Activated CD8-positive, alpha-beta memory T cell treated with anti-CD3 and anti-CD28 coated beads, Interleukin-2, amount 50 U/mL, for 24 hours (primary cell): ENCODE data around the gene SF3A2.

Source experiments
- DNase-seq: peaks from one replicate; pipeline ENCODE4 v3.0.0-alpha.2; 2020; ENCODE audit errors: extremely low read depth

SF3A2 gene

DNA sequence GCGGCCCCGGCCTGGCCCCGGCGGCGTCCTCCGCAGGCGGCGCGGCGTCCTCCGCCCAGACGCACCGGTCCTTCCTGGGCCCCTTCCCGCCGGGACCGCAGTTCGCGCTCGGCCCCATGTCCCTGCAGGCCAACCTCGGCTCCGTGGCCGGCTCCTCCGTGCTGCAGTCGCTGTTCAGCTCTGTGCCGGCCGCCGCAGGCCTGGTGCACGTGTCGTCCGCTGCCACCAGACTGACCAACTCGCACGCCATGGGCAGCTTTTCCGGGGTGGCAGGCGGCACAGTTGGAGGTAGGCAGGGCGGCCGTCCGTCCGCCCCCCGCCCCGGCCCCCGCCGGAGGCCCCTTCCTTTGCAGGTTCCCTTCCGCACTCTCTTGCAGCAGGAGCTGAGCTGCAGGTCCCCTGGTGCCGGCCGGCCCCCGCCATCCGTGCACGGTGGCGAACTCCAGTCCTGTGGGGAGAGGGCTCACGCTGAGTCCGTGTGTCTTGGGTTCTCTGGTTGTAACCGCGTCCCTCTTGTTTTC, 9.7 kb upstream of the SF3A2 start:
- no peak for DNase-seq

DNA sequence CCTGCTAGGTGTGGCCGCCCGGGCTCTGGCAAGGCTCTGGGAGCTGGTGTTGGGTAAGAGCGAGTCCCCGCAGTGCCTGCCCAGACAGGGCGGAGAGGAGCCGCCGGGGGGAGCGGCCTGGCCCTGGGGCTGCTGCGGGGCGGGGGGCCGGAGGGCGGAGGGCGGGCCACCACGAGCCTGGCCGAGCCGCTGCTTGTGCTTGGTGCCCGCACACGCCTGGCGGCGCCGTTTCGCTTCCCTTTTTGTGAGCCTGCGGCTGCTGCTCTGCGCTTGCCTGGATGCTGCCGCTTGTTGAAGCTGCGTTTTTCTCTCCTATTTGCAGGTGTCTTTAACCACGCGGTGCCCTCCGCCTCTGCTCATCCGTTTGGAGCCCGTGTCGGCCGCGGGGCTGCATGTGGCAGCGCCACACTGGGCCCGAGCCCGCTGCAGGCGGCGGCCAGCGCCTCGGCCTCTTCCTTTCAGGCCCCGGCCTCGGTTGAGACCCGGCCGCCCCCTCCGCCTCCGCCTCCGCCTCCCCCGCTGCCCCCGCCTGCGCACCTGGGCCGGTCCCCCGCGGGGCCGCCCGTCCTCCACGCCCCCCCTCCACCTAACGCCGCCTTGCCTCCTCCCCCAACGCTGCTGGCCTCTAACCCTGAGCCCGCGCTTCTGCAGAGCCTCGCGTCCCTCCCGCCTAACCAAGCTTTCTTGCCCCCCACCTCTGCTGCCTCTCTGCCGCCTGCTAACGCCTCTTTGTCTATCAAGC, 9.0 kb upstream of the SF3A2 start:
- DNase-seq: no peak

DNA sequence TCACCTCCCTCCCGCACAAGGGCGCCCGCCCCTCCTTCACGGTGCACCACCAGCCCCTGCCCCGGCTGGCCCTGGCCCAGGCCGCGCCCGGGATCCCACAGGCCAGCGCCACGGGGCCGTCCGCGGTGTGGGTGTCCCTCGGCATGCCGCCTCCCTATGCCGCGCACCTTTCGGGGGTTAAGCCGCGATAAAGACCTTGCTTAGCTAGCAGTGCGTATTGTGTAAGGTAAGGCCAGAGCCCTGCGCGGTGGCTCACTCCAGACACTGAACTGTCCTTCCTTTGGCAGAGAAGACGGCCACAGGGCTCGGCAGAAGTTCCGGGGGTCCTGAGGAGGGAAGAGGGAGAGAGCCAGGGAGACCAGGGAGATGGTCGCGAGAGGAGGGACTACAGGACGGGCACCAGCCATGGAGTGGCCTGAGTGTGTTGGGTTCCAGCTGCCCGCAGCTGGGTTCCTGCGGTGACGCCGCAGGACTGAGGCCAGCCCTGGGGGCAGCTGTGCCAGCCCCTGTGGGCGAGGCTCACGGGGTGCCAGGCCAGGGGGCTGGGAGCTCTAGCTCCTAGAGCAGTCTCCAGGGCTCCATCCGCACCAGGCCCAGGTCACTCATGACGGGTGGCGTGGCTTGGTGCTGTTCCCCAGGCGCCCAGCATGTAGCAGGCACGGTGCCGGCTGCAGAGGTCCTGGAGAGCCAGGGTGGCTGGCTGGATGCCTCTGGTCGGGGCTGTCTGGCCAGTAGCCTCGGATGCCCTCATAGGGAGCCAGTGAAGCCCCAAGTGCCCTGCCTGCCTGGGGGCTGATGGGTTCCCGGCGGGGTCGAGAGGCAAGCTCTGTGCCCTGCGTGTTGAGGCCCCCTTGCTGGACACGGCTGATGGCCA, 8.2 kb upstream of the SF3A2 start:
- no peak for DNase-seq

DNA sequence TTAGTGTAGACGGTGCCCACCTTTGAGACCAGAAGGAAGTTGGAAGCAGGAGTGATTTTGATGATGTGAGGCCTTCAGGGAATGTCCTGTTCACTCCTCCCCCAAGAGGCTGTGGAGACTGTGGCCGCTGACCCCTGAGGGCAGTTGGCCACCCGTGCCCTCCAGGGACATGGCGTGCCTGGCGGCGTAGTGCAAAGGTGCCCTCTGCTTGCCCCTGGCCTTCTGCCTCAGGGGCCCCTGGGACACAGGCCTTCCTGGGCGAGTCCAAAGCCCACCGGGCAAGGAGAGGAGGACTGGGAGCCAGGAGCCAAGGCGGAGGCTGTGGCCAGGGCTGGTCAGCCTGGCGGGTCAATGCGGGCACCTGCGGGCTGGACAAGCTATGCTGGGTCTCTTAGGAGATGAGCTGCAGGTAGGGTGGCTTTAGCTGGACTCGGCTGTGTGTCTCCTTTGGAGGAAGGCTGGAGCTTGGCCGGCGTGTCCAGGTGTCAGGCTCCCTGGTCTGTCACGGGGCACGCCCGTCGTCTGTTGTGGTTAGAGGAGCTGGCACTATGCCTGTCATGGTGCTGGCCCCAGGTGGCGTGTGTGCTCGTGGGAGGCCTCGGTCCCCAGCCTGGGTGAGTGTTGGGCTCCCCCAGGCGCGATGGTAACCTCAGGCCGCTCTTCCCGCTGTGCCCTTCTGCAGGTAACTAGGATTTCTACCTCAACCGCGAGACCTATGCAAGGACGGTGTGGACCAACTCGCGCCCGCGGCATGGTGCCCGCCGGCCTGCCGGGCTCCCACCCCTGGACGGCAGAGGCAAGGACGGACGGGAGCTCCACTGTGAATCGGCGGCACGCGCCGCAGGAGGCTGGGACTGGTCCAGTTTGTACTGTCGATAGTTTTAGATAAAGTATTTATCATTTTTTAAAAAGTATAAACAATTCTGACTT, 7.3 kb upstream of the SF3A2 start:
- DNase-seq: no peak

DNA sequence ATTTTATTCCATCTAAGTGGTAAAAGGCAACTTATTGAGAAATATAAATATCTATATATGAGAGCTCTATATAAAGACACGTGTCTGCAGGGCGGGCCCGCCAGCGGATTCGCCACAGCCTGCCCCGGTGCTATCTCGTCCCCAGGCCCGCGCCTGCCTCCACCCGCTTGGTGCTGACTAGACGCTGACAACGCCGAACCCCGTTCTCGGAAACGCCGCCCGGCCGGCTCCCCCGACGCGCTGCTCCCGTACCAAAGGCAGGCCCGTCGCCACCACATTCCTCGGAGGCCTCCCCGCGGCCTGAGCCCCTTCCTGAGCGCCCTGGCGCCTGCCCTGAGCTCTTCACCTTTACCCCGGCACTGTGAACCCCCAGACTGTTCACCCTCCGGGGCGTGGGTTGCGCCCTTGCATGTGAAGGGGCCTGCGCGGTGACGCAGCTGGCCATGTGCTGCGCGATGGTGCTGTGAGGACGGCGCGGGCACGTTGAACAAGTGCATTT, 6.5 kb upstream of the SF3A2 start:
- DNase-seq: no peak

DNA sequence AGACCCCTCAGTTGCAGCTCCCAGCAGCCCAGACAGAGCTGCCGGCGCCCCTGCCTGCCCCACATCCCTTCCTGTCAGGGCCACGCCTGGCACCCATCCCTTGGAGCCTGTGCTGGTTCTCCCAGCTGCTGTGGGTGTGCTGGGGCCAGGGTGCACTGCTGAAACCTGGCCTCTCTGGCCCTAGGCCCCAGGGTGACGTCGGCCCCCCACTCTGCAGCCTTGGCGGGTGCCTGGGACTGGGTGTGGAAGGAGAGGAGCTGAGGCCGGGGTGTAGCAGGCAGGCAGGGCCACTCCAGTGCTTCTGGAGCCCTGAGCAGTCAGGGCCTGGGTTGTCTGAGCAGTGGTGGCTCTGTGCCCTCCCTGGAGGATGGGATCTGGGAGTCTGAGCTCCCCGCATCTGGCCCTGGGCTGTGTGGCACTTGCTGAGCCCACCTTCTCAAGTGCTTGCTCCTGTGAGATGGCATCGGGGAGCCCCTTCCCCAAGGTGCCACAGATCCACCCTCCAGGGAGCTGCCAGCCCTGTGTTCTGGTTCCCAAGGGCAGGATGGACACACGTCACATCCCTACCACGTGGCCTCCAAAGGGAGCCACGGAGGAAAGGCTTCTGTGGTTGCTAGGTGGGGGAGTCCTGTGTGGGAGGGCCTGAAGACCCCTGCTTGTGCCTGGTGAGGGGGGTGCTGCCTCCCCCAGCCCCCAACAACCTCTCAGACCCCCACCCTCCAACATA, 5.7 kb upstream of the SF3A2 start:
- no peak for DNase-seq

DNA sequence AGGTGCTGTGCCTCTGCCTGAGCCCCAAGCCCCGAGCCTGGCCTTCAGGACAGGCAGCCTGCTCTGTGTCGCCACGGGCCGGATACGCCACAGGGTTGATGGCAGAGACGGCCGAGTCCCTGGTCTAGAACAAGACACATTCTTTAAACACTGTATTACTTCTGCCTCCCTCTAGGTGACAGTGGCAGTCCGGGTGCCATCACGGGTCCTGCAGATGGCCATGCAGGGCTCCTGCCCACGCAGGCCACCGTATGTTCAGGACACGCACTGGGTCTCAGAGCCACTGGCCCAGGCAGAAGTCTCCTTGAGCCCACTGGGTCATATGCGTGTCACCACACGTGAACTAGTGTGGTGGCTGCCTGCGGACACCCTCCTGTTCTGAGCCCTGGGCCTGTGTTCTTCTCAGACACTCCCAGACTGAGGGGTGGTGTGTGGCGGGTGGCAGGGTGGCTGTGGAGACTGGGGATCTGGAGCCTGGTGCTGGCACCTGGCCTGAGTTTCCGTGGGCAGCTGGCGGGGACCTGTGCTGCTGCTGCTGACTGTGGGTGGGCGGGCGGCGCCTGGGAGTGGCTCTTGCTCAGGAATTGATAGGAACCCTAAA, 4.9 kb upstream of the SF3A2 start:
- DNase-seq: no peak

DNA sequence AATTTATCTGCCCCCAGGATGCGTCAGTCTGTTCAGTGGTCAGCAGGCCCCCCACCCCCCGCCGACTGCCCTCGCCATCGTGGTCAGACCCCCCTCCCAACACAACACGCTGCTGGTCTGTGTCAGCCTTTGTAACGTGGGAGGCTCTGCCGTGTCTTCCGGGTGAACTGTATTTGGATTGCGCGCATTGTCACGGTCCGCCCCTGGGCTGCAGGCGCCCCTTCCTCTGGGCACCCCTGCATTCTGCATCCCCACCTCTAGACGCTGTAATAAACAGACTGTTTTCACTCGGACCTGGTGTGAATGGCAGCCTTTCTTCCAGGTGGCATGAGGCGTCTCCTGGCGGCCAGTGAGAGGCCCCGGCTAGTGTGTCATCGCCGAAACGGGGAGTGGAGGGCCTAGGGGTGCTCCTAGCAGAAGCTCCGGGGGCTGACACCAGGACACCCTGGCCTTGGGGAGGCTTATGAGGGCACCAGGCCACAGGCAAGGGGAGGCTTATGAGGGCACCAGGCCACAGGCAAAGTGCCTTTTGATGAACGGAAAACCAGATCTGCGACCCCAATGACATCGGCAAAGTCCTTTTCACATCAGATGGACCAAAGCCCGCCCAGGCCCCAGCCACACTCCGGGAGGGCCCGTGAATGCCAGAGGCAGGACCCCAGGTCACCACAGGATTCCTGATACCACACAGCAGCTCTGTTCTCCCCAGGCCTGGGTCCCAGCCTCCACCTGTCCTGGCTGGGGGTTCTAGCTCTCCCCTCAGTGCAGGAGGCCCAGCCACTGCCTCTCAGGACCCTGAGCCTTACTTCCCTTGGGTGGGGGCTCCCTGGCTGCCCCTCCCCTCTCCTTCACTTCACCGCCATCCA, 4.1 kb upstream of the SF3A2 start:
- DNase-seq: no peak

DNA sequence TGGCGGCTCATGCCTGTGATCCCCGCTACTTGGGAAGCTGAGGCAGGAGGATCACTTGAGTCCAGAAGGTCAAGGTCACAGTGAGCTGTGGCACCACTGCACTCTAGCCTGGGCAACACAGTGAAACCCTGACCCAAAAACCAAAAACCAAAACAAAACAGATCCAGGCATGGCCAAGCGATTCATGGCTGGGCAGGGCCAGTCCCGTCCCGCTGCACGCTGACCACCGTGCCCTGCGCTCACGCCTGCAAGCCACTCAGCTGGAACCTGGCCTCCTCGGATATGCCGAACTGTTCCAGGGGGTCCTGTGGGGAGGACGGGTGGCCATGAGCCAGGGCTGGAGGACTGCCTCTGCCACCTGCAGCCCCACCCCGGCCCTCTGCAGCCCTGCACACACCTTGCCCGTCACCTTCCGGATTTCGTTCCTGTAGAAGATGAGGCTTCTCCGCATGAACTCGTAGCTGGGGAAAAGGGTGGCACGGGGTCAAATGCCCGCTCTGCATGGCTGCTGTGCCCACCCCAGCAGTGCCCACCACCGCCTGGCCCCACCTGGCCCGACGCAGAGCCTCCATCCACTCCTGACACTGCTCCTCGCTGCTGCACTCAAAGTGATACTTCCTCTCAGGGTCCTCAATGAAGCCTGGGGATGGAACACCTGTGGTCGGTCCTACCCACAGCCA, 2.9 kb upstream of the SF3A2 start:
- DNase-seq: no peak

DNA sequence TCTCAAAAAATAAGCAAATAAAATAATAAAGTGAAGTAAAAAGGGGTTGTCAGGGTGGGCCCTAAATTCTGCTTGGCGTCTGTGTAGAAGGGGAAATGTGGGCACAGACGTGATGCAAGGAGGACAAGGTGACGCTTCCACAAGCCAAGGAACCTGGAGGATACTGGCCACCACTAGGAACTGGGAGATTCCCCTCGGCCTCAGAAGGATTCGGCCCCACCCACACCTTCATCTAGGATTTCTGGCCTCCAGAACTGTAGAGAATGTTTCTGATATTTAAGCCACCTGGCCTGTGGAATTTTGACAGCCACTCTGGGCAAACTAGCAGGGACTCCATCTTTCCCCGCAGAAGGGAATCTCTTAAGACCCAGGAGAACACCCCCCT, 1.6 kb upstream of the SF3A2 start:
- no peak for DNase-seq

DNA sequence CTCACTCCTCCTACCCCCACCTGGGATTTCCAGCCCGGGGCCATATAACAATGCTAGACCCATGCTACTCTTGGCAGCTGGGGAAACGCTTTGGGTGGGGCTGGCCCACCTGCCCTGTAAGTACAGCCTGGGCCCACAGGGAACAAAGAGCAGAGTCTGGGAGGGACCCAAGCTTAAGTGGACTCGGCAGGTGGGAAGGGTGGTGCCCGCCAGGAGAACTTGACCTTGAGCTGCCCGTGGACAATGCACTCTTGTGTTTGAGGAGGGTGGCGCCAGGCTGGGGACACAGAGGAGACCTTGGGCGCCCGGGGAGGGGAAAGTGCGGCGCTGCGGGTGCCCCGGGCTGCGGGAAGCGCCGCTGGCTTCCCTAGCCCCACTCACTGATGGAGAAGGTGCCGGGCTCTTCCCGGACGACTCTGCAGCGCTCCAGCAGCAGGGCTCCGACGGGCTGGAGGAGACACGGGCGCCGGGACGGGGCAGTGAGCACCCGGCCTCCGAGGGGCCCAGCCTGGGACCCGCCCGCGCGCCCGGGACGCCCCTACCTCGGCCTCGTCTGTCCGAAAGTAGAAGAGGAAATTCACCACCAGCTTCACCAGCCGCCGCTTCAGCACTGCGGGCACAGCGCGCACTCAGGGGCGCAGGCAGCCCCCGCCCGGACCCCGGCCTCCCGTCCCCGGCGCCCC, 1.1 kb upstream of the SF3A2 start:
- DNase-seq: no peak

DNA sequence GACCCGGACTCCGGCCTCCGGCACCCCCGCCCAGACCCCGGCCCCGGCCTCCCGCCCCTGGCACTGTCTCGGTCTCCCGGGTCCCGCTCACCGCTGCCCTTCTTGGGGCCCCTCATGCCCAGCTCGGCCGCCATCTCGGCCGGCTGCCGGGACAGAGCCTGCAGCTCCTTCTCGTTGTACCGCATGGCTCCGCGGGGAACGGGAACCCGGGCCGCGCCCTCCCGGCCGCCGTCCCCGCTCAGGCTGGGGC, 635 bp upstream of the SF3A2 start:
- DNase-seq: no peak

DNA sequence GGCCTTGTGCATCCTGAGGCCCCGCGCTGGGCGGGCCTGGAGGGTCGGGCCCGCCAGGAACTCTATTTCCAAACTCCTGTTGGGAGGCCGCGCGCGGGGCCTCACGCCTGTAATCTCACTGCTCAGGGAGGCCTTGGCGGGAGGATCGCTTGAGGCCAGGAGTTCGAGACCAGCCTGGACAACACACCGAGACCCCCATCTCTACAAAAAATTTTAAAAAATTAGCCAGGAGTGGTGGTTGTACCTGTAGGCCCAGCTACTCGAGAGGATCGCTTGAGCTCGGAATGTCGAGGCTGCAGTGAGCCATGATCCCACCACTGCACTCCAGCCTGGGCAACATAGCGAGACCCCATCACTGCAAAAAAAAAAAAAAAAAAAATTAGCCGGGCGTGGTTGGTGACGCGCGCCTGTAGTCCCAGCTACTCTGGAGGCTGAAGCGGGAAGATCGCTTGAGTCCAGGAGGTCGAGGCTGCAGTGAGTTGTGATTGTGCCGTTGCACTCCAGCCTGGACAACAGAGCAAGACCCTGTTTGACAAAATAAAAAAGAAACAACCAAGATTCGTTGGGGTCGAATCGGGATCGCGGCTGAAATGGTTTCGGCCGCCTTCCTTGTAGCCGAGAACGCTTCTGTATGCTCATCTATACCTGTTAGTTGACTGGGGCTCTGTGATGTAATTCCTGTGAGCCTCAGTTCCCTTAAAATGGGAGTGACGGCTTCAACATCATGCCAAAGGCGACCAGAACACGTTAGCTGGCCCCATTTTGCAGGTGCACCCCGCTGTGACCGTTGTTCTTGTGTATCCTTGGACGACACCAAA, 636 bp downstream of the SF3A2 start:
- DNase-seq: no peak

DNA sequence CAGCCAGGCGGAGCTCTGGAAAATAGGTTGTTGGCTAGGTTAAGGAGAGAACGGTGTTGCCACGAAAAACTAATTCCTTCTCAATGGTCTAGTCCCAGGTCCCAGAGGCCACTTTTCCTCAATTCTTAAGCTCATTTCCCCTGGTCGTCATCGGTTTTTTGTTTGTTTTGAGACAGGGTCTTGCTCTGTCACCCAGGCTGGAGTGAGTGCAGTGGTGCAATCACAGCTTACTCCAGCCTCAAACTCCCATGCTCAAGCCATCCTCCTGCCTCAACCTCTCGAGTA, 1.2 kb downstream of the SF3A2 start:
- DNase-seq: no peak

DNA sequence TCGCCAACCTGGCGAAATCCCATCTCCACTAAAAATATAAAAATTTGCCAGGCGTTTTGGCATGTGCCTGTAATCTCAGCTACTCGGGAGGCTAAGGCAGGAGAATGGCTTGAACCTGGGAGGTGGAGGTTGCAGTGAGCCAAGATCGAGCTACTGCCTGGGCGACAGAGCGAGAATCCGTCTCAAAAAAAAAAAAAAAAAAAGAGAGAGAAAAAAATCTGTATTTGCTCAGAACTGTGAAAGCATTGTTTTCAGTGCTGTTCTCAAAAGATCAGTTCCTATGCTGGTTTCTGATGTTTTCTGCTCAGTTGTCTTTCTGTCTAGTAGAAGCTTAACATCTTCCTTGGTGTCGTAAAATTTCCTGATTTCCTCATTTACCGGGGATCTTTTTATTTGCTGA, 2.5 kb downstream of the SF3A2 start:
- no peak for DNase-seq

DNA sequence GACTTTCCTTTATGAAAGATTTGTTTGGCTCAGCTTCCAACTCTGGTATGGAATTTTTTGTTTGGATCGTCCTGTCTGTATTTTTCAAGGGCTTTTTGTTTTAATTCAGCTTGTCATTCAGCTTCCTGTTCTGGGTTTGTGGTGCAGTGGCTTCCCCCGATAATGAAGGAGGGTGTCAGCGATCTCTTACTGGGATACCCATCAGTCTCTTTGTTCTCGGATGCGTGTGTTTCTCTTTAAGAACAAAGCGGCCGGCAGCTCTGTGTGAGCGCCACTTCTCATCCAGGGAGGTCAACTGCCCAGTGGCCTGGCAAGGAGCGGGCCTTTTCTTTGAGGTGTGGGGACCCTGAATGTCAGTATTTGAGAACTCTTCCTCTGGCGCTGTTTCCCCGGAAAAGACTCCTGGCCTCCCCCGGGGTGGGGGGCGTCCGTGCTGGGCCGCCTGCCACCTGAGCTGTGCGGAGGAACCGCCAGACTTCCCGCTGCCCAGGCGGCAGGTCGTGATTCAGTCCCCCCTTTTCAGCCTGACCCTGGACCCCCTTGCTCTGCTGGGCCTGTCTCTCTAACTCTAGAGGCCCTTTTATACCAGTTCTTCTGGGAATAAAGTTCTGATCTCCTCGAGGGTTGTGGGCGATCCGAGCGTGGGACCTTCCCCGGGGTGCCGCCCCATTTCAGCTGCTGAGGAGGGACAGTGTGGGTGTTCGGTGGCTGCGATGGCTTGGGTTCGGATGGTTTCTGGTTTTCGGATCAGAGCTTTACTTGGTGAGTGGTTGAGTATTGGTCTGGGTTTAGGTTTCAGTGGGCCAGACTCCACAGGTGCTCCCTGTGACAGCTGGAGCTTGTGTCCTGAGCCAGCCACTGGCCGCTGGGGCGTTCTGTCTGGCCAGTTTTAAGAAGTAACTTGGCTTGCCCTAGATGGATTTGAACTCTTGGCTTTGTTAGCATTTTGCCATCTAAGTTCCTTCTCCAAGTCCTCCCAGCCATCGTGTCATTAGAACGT, 3.4 kb downstream of the SF3A2 start:
- no peak for DNase-seq
